ENCODE results near the gene MED16. TPM values are rescaled to one million over a fixed set of nuclear protein-coding genes. Genes with fewer than 3 reads are reported as not detected.

MED16 gene
- total RNA-seq, 1 donor from 2014 or later: 41.4 TPM

GRCh38 chr19:875265-875879 lies 17.6 kb downstream of the MED16 start:
- Histone ChIP-seq H4K20me1 (ENCODE audit: insufficient read depth, low read length) (peaks cover 11% of the 10 kb centered on the region), H3K36me3 (ENCODE audit: insufficient read depth, low read length) (peaks cover 4% of the 10 kb centered on the region), H2AFZ (ENCODE audit: low read depth, low read length) (no peak overlapping the region), H3K4me2 (ENCODE audit: low read length) (no peak overlapping the region), H3K9ac (ENCODE audit: low read length) (no peak overlapping the region), H3K4me1 (ENCODE audit: insufficient read depth, low read length) (peaks cover 2% of the 10 kb centered on the region), H3K4me3 (ENCODE audit: insufficient read depth, low read depth, low read length) (no peak overlapping the region), H3K79me2 (ENCODE audit: insufficient read depth, low read length) (no peaks in the 10 kb centered on the region), H3K27me3 (ENCODE audit: insufficient read depth, low read length) (no peaks in the 10 kb centered on the region), H3K9me3 (ENCODE audit: insufficient read depth, low read depth, low read length) (no peaks in the 10 kb centered on the region), H3K27ac (ENCODE audit: low read depth, low read length) (no peak overlapping the region)
- Mint-ChIP-seq H3K4me1 (ENCODE audit: low read depth, unreplicated experiment) (peaks cover 2% of the 10 kb centered on the region), H3K27ac (ENCODE audit: unreplicated experiment) (no peak overlapping the region), H3K36me3 (ENCODE audit: low read depth, unreplicated experiment) (peaks cover 6% of the 10 kb centered on the region), H3K27me3 (ENCODE audit: low read depth, unreplicated experiment) (no peaks in the 10 kb centered on the region), H3K9me3 (ENCODE audit: unreplicated experiment) (no peaks in the 10 kb centered on the region), H3K4me3 (ENCODE audit: unreplicated experiment) (no peak overlapping the region)
- DNase-seq (ENCODE audit: low read depth): no peak
- TF ChIP-seq CTCF (IDR thresholded peaks at IDR 0.05; ENCODE audit: insufficient read depth, low read depth, low read length) (no peak), EZH2 (IDR thresholded peaks at IDR 0.05; ENCODE audit: insufficient read depth, low read length) (no peak)
- no peak for FAIRE-seq

- no peak for DNase-seq (ENCODE audit: low read depth)
- peaks cover 11% of the 10 kb centered on the region for H3K36me3 Mint-ChIP-seq (ENCODE audit: low read depth, unreplicated experiment)
- TF ChIP-seq EZH2 (IDR thresholded peaks at IDR 0.05; ENCODE audit: insufficient read depth, low read length) (no peak), CTCF (IDR thresholded peaks at IDR 0.05; ENCODE audit: insufficient read depth, low read depth, low read length) (no peak)
- H3K27ac ChIP-seq (ENCODE audit: low read depth, low read length): no peak overlapping the region
- peaks cover 2% of the 10 kb centered on the region for H3K4me1 Mint-ChIP-seq (ENCODE audit: low read depth, unreplicated experiment)
- no peaks in the 10 kb centered on the region for H3K9me3 ChIP-seq (ENCODE audit: insufficient read depth, low read depth, low read length)
- H3K27me3 ChIP-seq (ENCODE audit: insufficient read depth, low read length): no peaks in the 10 kb centered on the region
- H2AFZ ChIP-seq (ENCODE audit: low read depth, low read length): no peak overlapping the region
- no peaks in the 10 kb centered on the region for H3K9me3 Mint-ChIP-seq (ENCODE audit: unreplicated experiment)
- H3K79me2 ChIP-seq (ENCODE audit: insufficient read depth, low read length): no peaks in the 10 kb centered on the region
- no peak overlapping the region for H3K4me3 Mint-ChIP-seq (ENCODE audit: unreplicated experiment)
- peaks cover 21% of the 10 kb centered on the region for H4K20me1 ChIP-seq (ENCODE audit: insufficient read depth, low read length)
- no peak overlapping the region for H3K4me3 ChIP-seq (ENCODE audit: insufficient read depth, low read depth, low read length)
- H3K27ac Mint-ChIP-seq (ENCODE audit: unreplicated experiment): no peak overlapping the region
- no peak overlapping the region for H3K9ac ChIP-seq (ENCODE audit: low read length)
- H3K27me3 Mint-ChIP-seq (ENCODE audit: low read depth, unreplicated experiment): no peaks in the 10 kb centered on the region
- no peak for FAIRE-seq
- peaks cover 4% of the 10 kb centered on the region for H3K36me3 ChIP-seq (ENCODE audit: insufficient read depth, low read length)
- H3K4me1 ChIP-seq (ENCODE audit: insufficient read depth, low read length): peaks cover 18% of the 10 kb centered on the region
- H3K4me2 ChIP-seq (ENCODE audit: low read length): no peak overlapping the region
Measured at GRCh38 chr19:873561-874041, 19.4 kb downstream of the MED16 start.

GRCh38 chr19:873084-873483 lies 19.9 kb downstream of the MED16 start:
- TF ChIP-seq EZH2 (IDR thresholded peaks at IDR 0.05; ENCODE audit: insufficient read depth, low read length) (no peak), CTCF (IDR thresholded peaks at IDR 0.05; ENCODE audit: insufficient read depth, low read depth, low read length) (no peak)
- Histone ChIP-seq H2AFZ (ENCODE audit: low read depth, low read length) (no peak overlapping the region), H3K4me2 (ENCODE audit: low read length) (no peak overlapping the region), H4K20me1 (ENCODE audit: insufficient read depth, low read length) (peaks cover 24% of the 10 kb centered on the region), H3K4me1 (ENCODE audit: insufficient read depth, low read length) (peaks cover 19% of the 10 kb centered on the region), H3K27me3 (ENCODE audit: insufficient read depth, low read length) (no peaks in the 10 kb centered on the region), H3K4me3 (ENCODE audit: insufficient read depth, low read depth, low read length) (no peak overlapping the region), H3K27ac (ENCODE audit: low read depth, low read length) (no peak overlapping the region), H3K79me2 (ENCODE audit: insufficient read depth, low read length) (no peaks in the 10 kb centered on the region), H3K9ac (ENCODE audit: low read length) (no peak overlapping the region), H3K9me3 (ENCODE audit: insufficient read depth, low read depth, low read length) (no peaks in the 10 kb centered on the region), H3K36me3 (ENCODE audit: insufficient read depth, low read length) (peaks cover 4% of the 10 kb centered on the region)
- Mint-ChIP-seq H3K27ac (ENCODE audit: unreplicated experiment) (no peak overlapping the region), H3K4me3 (ENCODE audit: unreplicated experiment) (no peak overlapping the region), H3K27me3 (ENCODE audit: low read depth, unreplicated experiment) (no peaks in the 10 kb centered on the region), H3K4me1 (ENCODE audit: low read depth, unreplicated experiment) (peaks cover 2% of the 10 kb centered on the region), H3K9me3 (ENCODE audit: unreplicated experiment) (no peaks in the 10 kb centered on the region), H3K36me3 (ENCODE audit: low read depth, unreplicated experiment) (peaks cover 11% of the 10 kb centered on the region)
- DNase-seq (ENCODE audit: low read depth) (peak; percentile 38), FAIRE-seq (no peak)

Data from astrocyte (in vitro differentiated cells and primary cell).